ENCODE results near the gene MAOA. TPM values are rescaled to one million over a fixed set of nuclear protein-coding genes. Genes with fewer than 3 reads are reported as not detected.
A peak's percentile ranks its signal among the peaks of the same experiment; 100 is the strongest.

MAOA gene
- total RNA-seq, 2 donors from 2014 or later, result 47.1 to 118 TPM

- TF ChIP-seq POLR2A (IDR thresholded peaks at IDR 0.05), result no peak
- TF ChIP-seq CTCF (IDR thresholded peaks at IDR 0.05), result no peak
- H3K9me3 ChIP-seq, result no peaks in the 10 kb centered on the region
- no peak overlapping the region for H3K4me3 ChIP-seq
- intact Hi-C loops (cut with DNase I), result no loop called here
- ATAC-seq (no peak), DNase-seq (peak in 2 of 4 donors; percentile 16 to 19)
- H3K27ac ChIP-seq, result no peak overlapping the region
- 57 to 60% methylated on average over 2 of the region's 2 CpGs for WGBS, 2 donors
- no peaks in the 10 kb centered on the region for H3K27me3 ChIP-seq
- H3K36me3 ChIP-seq (replicated peaks in 1 of 2; ENCODE audit: insufficient read depth in 1 of 2, low read depth in 2 of 2), result no peaks in the 10 kb centered on the region
- H3K4me1 ChIP-seq, result peaks cover 41% of the 10 kb centered on the region
Measured at GRCh38 chrX:43679778-43680177, 23.7 kb downstream of the MAOA start.

DNA sequence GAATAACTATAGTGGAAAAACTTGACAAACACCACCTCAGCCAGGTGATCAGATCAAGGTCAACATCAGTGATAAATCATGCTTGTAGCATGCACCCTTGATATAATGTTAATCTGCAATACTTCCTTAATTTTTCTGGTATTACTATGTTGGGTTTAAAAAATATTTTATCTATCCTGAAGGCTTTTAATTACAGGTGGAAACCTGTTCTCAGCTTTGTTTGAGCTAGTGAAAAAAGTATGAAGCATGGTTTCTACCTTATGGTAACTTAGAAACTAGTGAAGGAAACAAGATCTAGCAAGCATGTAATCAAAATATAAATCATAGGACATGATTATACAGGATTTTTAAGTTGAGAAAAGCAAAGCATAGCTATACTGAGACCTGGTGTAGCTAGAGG, 26.6 kb downstream of the MAOA start:
- intact Hi-C loops (cut with DNase I), result no loop called here
- Histone ChIP-seq H3K27ac (peak overlapping the region in 1 of 4 donors; percentile 41), H3K36me3 (replicated peaks in 1 of 2; ENCODE audit: insufficient read depth in 1 of 2, low read depth in 2 of 2) (no peaks in the 10 kb centered on the region), H3K9me3 (no peaks in the 10 kb centered on the region), H3K4me1 (peaks cover 27% of the 10 kb centered on the region), H3K4me3 (no peak overlapping the region), H3K27me3 (no peaks in the 10 kb centered on the region)
- TF ChIP-seq CTCF (IDR thresholded peaks at IDR 0.05), result no peak
- TF ChIP-seq POLR2A (IDR thresholded peaks at IDR 0.05), result no peak
- ATAC-seq (no peak), DNase-seq (no peak)

DNA sequence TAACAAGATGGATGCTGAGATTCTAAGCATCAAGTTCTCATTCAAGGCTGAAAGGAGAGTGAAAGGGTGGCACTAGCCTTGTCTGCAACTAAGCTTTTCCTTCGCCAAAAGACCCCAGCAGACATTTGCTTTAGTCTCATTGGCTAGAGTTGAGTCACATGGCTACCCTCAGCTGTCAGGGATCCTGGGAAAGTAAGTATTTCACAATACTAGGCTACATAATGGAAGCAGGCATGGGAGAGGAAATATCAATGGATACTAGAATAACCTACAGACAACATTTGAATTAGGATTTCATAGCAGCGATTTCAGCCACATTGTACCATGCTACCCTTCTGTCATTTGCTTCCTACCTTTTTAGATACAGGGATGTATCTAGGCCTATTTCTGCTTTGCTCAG, 29.1 kb downstream of the MAOA start:
- TF ChIP-seq CTCF (IDR thresholded peaks at IDR 0.05) (no peak), POLR2A (IDR thresholded peaks at IDR 0.05) (no peak)
- Histone ChIP-seq H3K36me3 (replicated peaks in 1 of 2; ENCODE audit: insufficient read depth in 1 of 2, low read depth in 2 of 2) (no peaks in the 10 kb centered on the region), H3K4me1 (peaks cover 15% of the 10 kb centered on the region), H3K9me3 (no peaks in the 10 kb centered on the region), H3K27ac (no peak overlapping the region), H3K4me3 (no peak overlapping the region), H3K27me3 (no peaks in the 10 kb centered on the region)
- DNase-seq (no peak), ATAC-seq (no peak)
- intact Hi-C loops (cut with DNase I), result no loop called here
- 83 to 100% methylated on average over 1 of the region's 2 CpGs for WGBS, 2 donors

GRCh38 chrX:43688586-43688985, 32.5 kb downstream of the MAOA start:
- 90 to 91% methylated on average over 1 of the region's 1 CpG for WGBS, 2 donors
- DNase-seq, result no peak
- intact Hi-C loops (cut with DNase I), result no loop called here
- peaks cover 22% of the 10 kb centered on the region for H3K4me1 ChIP-seq
- H3K36me3 ChIP-seq (replicated peaks in 1 of 2; ENCODE audit: insufficient read depth in 1 of 2, low read depth in 2 of 2), result no peaks in the 10 kb centered on the region
- ATAC-seq, result no peak
- no peaks in the 10 kb centered on the region for H3K27me3 ChIP-seq
- H3K27ac ChIP-seq, result no peak overlapping the region
- no peak overlapping the region for H3K4me3 ChIP-seq
- TF ChIP-seq CTCF (IDR thresholded peaks at IDR 0.05), result no peak
- TF ChIP-seq POLR2A (IDR thresholded peaks at IDR 0.05), result no peak
- no peaks in the 10 kb centered on the region for H3K9me3 ChIP-seq

- peak; percentile 94 for ATAC-seq
- H3K4me1 ChIP-seq, result peaks cover 62% of the 10 kb centered on the region
Measured at GRCh38 chrX:43693602-43694406, 37.7 kb downstream of the MAOA start.

More at GRCh38 chrX:43693602-43694406, 37.7 kb downstream of the MAOA start:
- H3K36me3 ChIP-seq (replicated peaks in 1 of 2; ENCODE audit: insufficient read depth in 1 of 2, low read depth in 2 of 2), result no peaks in the 10 kb centered on the region
- TF ChIP-seq POLR2A (IDR thresholded peaks at IDR 0.05), result no peak
- TF ChIP-seq CTCF (IDR thresholded peaks at IDR 0.05), result no peak
- no peak overlapping the region for H3K4me3 ChIP-seq
- H3K27me3 ChIP-seq, result no peaks in the 10 kb centered on the region
- peak overlapping the region in 3 of 4 donors; percentile 32 to 79 (median 78) for H3K27ac ChIP-seq
- intact Hi-C loops (cut with DNase I), result no loop called here
- 8 to 15% methylated on average over 2 to 3 of the region's 3 CpGs for WGBS, 2 donors
- DNase-seq, result peak; percentile 53 to 73 (median 66)
- no peaks in the 10 kb centered on the region for H3K9me3 ChIP-seq
